Cardiac fibroblast (primary cell): Measurements from ENCODE around the gene AHRR.

Experiments used
- DNase-seq, 2 donors: peaks; one replicate each; pipeline versions ENCODE4 v3.0.0 to v3.0.0-alpha.2; 2010; ENCODE audit warnings: low read depth in 2 of 2
- H3K4me3 ChIP-seq, 2 donors: replicated peaks in 1 of 2; 1 replicate in 1 of 2; 2 replicates in 1 of 2; pipeline ENCODE4 v1.5.1; 2011; ENCODE audit warnings: low read depth in 2 of 2, low read length in 2 of 2, mild to moderate bottlenecking in 2 of 2, moderate library complexity in 1 of 2
- TF ChIP-seq, protein P1 (sequence below): IDR thresholded peaks from one replicate; pipeline ENCODE4 v1.5.1; 2011; ENCODE audit warnings: low read depth, mild to moderate bottlenecking, low read length, inconsistent platforms

AHRR gene

DNA sequence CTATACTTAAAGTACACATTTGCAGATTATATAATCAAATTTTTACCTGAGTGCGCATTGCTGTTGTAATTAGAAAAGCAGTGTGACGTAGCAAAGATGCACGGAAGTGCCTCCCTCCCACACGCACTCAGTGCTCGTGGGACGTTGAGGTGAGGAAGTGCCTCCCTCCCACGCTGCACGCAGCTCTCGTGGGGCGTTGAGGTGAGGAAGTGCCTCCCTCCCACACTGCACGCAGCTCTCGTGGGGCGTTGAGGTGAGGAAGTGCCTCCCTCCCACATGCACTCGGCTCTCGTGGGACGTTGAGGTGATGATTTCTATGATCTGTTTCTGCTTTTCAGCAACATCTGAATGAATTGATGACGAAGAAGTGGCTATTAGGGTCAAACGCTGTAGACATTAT is 142.4 kb downstream of the AHRR start:
- DNase-seq = no peak
- no peak overlapping the region for H3K4me3 ChIP-seq
- TF ChIP-seq, protein P1, sequence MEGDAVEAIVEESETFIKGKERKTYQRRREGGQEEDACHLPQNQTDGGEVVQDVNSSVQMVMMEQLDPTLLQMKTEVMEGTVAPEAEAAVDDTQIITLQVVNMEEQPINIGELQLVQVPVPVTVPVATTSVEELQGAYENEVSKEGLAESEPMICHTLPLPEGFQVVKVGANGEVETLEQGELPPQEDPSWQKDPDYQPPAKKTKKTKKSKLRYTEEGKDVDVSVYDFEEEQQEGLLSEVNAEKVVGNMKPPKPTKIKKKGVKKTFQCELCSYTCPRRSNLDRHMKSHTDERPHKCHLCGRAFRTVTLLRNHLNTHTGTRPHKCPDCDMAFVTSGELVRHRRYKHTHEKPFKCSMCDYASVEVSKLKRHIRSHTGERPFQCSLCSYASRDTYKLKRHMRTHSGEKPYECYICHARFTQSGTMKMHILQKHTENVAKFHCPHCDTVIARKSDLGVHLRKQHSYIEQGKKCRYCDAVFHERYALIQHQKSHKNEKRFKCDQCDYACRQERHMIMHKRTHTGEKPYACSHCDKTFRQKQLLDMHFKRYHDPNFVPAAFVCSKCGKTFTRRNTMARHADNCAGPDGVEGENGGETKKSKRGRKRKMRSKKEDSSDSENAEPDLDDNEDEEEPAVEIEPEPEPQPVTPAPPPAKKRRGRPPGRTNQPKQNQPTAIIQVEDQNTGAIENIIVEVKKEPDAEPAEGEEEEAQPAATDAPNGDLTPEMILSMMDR = no peak

DNA sequence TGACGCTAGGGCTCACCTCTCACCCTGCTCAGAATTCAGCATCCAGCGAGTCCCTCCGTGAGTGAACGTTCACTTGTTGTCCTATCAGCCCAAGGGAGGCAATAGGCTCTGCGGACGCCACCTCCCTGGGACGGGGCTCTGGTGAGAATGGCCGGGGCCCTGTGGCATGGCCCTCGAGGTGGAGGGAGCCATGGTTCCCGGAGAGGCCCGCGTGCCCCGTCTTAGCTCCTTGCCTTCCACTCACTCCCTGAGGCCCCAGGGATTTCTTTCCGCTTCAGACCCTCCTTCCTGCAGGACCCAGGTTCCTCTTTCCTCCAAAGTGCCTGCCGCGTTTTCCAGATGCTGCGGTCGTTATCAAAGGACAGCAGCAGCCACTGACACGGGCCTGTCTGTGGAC is 142.9 kb downstream of the AHRR start:
- TF ChIP-seq, protein P1 = no peak
- DNase-seq = no peak
- no peak overlapping the region for H3K4me3 ChIP-seq

DNA sequence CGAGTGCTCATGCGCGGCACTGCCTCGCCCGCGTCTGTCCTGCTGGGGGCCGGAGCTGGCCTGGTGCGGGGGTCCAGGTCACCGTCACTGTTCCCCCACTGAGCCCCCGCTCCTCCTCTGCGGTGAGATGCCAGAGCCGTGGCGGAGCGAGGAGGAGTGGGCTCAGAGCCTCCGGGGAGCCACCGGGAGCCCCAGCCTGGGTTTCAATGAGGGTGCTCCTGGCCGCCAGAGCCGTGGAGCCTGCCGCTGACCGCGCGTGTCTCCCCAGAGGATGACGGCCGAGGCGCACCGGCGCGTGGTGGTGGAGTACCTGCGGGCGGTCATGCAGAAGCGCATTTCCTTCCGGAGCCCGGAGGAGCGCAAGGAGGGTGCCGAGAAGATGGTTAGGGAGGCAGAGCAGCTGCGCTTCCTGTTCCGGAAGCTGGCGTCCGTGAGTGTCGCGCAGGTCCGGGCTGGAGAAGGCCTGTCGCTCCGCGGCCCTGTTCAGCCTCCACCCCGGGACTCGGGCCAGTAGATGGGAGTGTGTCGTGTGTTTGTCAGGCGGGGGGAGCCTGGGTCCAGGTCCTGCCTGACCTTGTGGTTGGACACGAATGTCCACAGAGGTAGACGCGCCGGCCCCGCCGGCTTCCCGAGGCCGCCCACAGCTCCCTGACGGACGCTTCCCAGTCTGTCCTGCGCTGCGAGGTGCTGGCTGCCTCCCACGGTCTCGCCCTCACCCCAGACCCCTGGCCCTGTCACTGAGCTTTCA is 143.5 kb downstream of the AHRR start:
- no peak overlapping the region for H3K4me3 ChIP-seq
- no peak for DNase-seq
- TF ChIP-seq, protein P1 = no peak

DNA sequence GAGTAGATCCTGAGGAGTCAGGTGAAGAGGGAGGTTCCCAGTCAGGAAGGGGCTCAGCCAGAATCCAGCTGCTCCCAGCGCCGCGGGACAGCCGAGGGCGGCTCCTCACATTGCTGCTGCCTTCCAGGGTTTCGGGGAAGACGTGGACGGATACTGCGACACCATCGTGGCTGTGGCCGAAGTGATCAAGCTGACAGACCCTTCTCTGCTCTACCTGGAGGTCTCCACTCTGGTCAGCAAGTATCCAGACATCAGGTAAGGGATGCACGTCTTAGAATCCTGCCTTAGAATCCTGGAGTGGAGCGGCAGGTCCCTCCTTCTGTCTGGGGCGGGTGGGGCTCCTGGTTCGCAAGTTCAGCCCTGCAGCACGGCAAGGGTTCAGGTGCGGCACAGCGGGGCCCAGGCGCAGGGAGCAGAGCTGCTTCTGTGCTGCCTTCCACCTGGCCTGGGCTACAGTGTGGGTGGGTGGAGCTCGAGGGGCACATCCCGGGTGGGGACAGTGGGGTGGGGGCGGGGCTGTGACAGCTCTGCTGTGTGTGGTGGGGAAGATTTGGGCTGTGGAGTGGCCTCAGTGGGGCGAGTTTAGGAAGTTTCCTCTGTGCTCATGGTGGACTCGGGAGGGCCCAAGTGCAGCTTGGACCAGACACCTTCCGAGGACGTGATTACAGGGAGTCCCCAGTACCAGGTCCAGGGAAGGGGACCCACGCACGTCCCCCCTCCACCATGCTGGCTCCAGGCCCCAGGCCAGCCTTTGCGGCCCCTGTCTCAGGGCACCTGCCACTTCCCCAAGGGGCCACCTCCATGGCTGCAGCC is 144.3 kb downstream of the AHRR start:
- no peak for DNase-seq
- TF ChIP-seq, protein P1 = no peak
- H3K4me3 ChIP-seq = no peak overlapping the region

DNA sequence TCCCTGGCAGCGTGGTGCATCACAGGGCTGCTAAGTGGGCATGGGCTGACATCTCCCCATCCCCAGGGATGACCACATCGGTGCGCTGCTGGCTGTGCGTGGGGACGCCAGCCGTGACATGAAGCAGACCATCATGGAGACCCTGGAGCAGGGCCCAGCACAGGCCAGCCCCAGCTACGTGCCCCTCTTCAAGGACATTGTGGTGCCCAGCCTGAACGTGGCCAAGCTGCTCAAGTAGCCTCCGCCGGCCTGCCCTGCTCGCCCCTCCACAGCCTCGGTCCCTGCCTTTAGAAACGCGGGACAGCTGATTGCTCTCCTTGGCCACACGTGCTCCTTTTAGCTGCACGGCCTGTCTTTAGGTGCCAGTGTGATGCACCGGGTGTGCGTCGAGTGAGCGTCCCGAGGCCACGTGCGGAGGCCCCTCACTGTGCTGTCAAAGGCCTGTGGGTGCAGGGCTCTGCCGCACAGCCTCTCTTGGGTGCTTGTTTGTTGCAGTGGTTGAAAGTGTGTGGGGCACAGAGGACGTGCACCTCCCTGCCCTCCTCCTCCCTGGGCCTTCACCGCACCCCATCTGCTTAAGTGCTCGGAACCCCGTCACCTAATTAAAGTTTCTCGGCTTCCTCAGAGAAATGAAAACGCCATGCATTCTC is 145.3 kb downstream of the AHRR start:
- H3K4me3 ChIP-seq = no peak overlapping the region
- TF ChIP-seq, protein P1 = no peak
- no peak for DNase-seq

DNA sequence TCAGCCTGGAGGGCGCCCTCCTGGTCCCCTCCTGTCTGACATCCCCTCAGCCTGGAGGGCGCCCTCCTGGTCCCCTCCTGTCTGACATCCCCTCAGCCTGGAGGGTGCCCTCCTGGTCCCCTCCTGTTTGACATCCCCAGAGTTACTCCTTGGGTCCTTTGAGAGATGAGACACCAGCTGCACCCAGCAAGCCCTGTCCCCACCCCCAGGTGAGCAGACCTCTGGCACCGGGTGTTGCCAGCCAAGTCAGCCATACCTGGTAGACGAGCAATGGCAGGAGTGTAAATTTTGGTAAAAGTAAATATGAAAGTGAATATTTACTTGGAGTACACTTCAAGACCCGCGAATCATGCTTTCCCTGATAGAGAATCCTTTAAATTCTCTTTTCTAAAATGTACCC is 146.9 kb downstream of the AHRR start:
- no peak overlapping the region for H3K4me3 ChIP-seq
- TF ChIP-seq, protein P1 = no peak
- DNase-seq = no peak
